HepG2 (cell line): ENCODE results near the gene NUBPL. TPM values are rescaled to one million over a fixed set of nuclear protein-coding genes. Genes with fewer than 3 reads are reported as not detected.

ENCODE experiments used
- CBX1 ChIP-seq: IDR thresholded peaks from one replicate; pipeline ENCODE4 v1.6.1; 2016; ENCODE audit warnings: antibody characterized with exemption, low read depth
- CREB1 ChIP-seq, 2 experiments: fragments of 450-650 bp in 1 of 2; IDR thresholded peaks; 2 replicates each; pipeline ENCODE4 v1.6.1; 2016 to 2017; ENCODE audit warnings: control low read depth in 1 of 2, mild to moderate bottlenecking in 1 of 2, missing compliant biosample characterization in 1 of 2, missing genetic modification characterization in 1 of 2
- DBP ChIP-seq: sonication (generic); formaldehyde crosslinking; IDR thresholded peaks from 2 replicates; pipeline ENCODE4 v1.4.0; 2020; ENCODE audit warnings: missing genetic modification reagents; ENCODE audit errors: not compliant biosample characterization
- ELF4 ChIP-seq: sonication (generic); formaldehyde crosslinking; IDR thresholded peaks from 2 replicates; pipeline ENCODE4 v1.5.0; 2020; ENCODE audit warnings: missing genetic modification reagents, mild to moderate bottlenecking, moderate library complexity, borderline replicate concordance
- MXD4 ChIP-seq: IDR thresholded peaks from 2 replicates; pipeline ENCODE4 v1.6.1; 2016; ENCODE audit warnings: mild to moderate bottlenecking, missing biosample characterization, missing genetic modification reagents
- NFAT5 ChIP-seq: sonication (generic); formaldehyde crosslinking; IDR thresholded peaks from 2 replicates; pipeline ENCODE4 v1.4.0; 2020; ENCODE audit warnings: missing genetic modification reagents
- NR2C2 ChIP-seq: sonication (generic); formaldehyde crosslinking; IDR thresholded peaks from 2 replicates; pipeline ENCODE4 v1.4.0; 2020; ENCODE audit warnings: missing genetic modification reagents, mild to moderate bottlenecking, moderate library complexity, borderline replicate concordance
- PRPF4 ChIP-seq: fragments of 200-400 bp; formaldehyde crosslinking; IDR thresholded peaks from 2 replicates; pipeline ENCODE4 v1.6.1; 2016; ENCODE audit warnings: low read length, low read depth; ENCODE audit not compliant: poor library complexity, severe bottlenecking
- SAP130 ChIP-seq: IDR thresholded peaks from 2 replicates; pipeline ENCODE4 v1.6.1; 2016; ENCODE audit warnings: low read depth
- SOX13 ChIP-seq, 3 experiments: fragments of 450-650 bp in 1 of 3; sonication (generic) in 1 of 3; formaldehyde crosslinking in 1 of 3; IDR thresholded peaks in 2 of 3; conservative IDR thresholded peaks in 1 of 3; 2 replicates each; pipeline versions ENCODE4 v1.5.0 to v1.6.1; 2016 to 2020; ENCODE audit warnings: antibody characterized with exemption in 1 of 3, mild to moderate bottlenecking in 1 of 3, missing compliant biosample characterization in 1 of 3, missing genetic modification reagents in 1 of 3, moderate library complexity in 1 of 3
- ZBTB14 ChIP-seq: sonication (generic); formaldehyde crosslinking; IDR thresholded peaks from 2 replicates; pipeline ENCODE4 v1.4.0; 2020; ENCODE audit warnings: missing genetic modification reagents
- ZNF326 ChIP-seq: sonication (generic); formaldehyde crosslinking; IDR thresholded peaks from 2 replicates; pipeline ENCODE4 v1.4.0; 2020; ENCODE audit warnings: missing genetic modification reagents, borderline replicate concordance
- ZNF552 ChIP-seq: sonication (generic); formaldehyde crosslinking; IDR thresholded peaks from 2 replicates; pipeline ENCODE4 v1.9.0; 2022; ENCODE audit warnings: missing genetic modification reagents, mild to moderate bottlenecking, borderline replicate concordance
- ZNF556 ChIP-seq: sonication (generic); formaldehyde crosslinking; IDR thresholded peaks from 2 replicates; pipeline ENCODE4 v1.4.0; 2020; ENCODE audit warnings: mild to moderate bottlenecking, missing genetic modification reagents, borderline replicate concordance
- ZNF773 ChIP-seq: sonication (generic); formaldehyde crosslinking; IDR thresholded peaks from 2 replicates; pipeline ENCODE4 v1.4.0; 2020; ENCODE audit warnings: missing genetic modification reagents, borderline replicate concordance
- ZNF816 ChIP-seq: sonication (generic); formaldehyde crosslinking; IDR thresholded peaks from 2 replicates; pipeline ENCODE4 v1.8.0; 2022; ENCODE audit warnings: missing genetic modification reagents, mild to moderate bottlenecking, borderline replicate concordance
- polyA plus RNA-seq, 8 experiments: library from polyadenylated mRNA; depleted of rRNA in 3 of 8; stranded (reverse) in 7 of 8; unstranded in 1 of 8; fragments of >200 nt; fragmentation: Illumina TruSeq in 4 of 8; extraction: Trizol in 4 of 8; gene quantifications; 2 replicates each; pipeline versions ENCODE4 v1.2.1 to v1.2.3, GENCODE V29; 2011 to 2016; ENCODE audit warnings: low read depth in 4 of 8, missing spikeins in 1 of 8, mixed read lengths in 1 of 8; ENCODE audit not compliant: insufficient read depth in 1 of 8
- total RNA-seq, 5 experiments: library from RNA; depleted of rRNA; stranded (reverse); fragments of >200 nt; fragmentation: Illumina TruSeq; extraction: Trizol; gene quantifications; 2 replicates each; pipeline ENCODE4 v1.2.3, GENCODE V29; 2016; ENCODE audit warnings: low read depth in 1 of 5
- TF ChIP-seq, protein P1 (sequence below): sonication (generic); formaldehyde crosslinking; IDR thresholded peaks from 2 replicates; pipeline ENCODE4 v1.4.0; 2020; ENCODE audit warnings: mild to moderate bottlenecking, missing genetic modification reagents
- TF ChIP-seq, protein P2 (sequence below): IDR thresholded peaks from 2 replicates; pipeline ENCODE4 v1.6.1; 2016

Gene NUBPL
- total and polyA plus RNA-seq, 2 of the 13 experiments (the other 11 are each of a cell fraction or from before 2014, with no cell fraction given): 21.3 to 44.1 TPM

GRCh38 chr14:31855262-31855661 is 294.1 kb downstream of the NUBPL start (continued):
- TF ChIP-seq NFAT5 (CRISPR knock-in tag): no peak
- TF ChIP-seq, protein P1, sequence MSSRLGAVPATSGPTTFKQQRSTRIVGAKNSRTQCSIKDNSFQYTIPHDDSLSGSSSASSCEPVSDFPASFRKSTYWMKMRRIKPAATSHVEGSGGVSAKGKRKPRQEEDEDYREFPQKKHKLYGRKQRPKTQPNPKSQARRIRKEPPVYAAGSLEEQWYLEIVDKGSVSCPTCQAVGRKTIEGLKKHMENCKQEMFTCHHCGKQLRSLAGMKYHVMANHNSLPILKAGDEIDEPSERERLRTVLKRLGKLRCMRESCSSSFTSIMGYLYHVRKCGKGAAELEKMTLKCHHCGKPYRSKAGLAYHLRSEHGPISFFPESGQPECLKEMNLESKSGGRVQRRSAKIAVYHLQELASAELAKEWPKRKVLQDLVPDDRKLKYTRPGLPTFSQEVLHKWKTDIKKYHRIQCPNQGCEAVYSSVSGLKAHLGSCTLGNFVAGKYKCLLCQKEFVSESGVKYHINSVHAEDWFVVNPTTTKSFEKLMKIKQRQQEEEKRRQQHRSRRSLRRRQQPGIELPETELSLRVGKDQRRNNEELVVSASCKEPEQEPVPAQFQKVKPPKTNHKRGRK (CRISPR knock-in tag): no peak
- no peak for TF ChIP-seq SOX13 (IDR thresholded peaks at IDR 0.05)
- peak in 1 of 2 experiments; percentile 88; a peak in 3 of 4 replicates for TF ChIP-seq SOX13 (CRISPR knock-in tag; conservative IDR thresholded peaks at IDR 0.05 in 1 of 2, IDR thresholded peaks at IDR 0.05 in 1 of 2)
- peak; percentile 75 for TF ChIP-seq NR2C2 (CRISPR knock-in tag)
- no peak for TF ChIP-seq CBX1
- no peak; the same call in 1 of the 2 replicates for TF ChIP-seq ZNF556
- TF ChIP-seq ELF4: no peak
- no peak for TF ChIP-seq DBP (CRISPR knock-in tag)
- TF ChIP-seq ZNF552 (CRISPR knock-in tag): no peak
- TF ChIP-seq ZNF326 (CRISPR knock-in tag): no peak
- peak; percentile 84 for TF ChIP-seq CREB1 (IDR thresholded peaks at IDR 0.05)
- peak; percentile 73; the same call in 1 of the 2 replicates for TF ChIP-seq CREB1 (CRISPR knock-in tag; IDR thresholded peaks at IDR 0.05)
- TF ChIP-seq PRPF4: no peak
- peak; percentile 49; the same call in 1 of the 2 replicates for TF ChIP-seq SAP130 (CRISPR knock-in tag)
- TF ChIP-seq ZNF816: 0 out of 2 replicates have a peak, but pooled peaks have one; percentile 30
- no peak for TF ChIP-seq ZNF773 (CRISPR knock-in tag)
- TF ChIP-seq, protein P2, sequence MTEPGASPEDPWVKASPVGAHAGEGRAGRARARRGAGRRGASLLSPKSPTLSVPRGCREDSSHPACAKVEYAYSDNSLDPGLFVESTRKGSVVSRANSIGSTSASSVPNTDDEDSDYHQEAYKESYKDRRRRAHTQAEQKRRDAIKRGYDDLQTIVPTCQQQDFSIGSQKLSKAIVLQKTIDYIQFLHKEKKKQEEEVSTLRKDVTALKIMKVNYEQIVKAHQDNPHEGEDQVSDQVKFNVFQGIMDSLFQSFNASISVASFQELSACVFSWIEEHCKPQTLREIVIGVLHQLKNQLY (CRISPR knock-in tag): peak; percentile 80
- TF ChIP-seq ZBTB14 (CRISPR knock-in tag): no peak
- peak; percentile 33; the same call in 1 of the 2 replicates for TF ChIP-seq MXD4 (CRISPR knock-in tag)
